ENCODE data around the gene TMUB2.

Gene TMUB2

GRCh38 chr17:44200478-44201155 lies 13.8 kb downstream of the TMUB2 start:
- DNase-seq, result peak in 4 of 56 donors; percentile 34 to 53 (median 50)

DNA sequence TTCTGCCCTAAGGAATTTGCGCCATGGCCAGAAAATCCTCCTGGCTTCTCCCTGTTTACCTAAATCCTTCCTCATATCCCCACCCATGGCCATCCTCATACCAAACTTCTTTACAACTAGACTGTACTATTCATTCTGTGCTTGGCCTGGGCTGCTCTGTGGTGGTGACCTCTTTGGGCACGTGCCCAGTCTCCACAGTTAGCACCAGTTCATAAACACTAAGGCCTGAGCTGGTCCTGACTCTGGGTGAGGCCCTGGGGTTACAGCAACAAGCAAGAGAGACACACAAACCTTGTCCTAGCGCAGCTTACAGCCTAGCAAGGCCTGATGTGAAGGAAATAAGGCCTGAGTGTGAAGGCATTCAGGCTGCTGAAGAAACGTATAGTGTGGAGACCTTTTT lies 16.0 kb downstream of the TMUB2 start:
- no peak for DNase-seq

DNA sequence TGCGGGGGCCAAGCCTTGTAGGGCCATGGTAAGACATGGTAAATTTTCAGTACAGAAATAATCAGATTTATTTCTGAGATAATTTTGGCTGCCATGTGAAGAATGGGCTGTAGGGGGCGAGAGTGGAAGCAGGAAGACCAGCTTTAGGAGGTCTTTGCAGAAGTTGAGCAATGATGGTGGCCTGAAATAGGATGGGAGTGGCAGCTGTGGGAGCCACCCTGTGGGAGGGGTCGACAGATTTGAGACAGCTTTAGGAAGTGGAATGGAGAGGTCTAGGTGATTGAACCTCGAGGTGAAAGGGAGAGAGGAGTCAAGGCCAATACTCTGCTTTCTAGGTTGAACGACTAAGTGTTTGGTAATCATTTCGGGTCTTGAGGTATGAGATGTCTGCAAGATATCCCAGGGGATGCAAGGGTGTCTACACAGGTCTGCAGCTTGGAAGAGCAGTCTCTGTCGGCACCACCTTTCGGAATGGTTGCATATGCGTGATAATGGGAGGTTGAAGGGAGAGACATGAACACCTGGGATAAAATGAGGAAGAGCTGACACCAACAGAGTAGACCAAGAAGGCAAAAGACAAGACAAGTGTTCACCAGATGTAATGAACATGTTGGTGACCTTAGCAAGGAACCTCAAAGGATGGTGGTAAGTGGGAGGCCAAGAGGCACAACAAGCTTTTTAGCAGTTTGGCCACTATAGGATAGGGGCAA lies 17.1 kb downstream of the TMUB2 start:
- peak in 5 of 56 donors; percentile 2 to 58 (median 6) for DNase-seq

- DNase-seq, result no peak
Observed at GRCh38 chr17:44204441-44204882, 17.7 kb downstream of the TMUB2 start.

DNA sequence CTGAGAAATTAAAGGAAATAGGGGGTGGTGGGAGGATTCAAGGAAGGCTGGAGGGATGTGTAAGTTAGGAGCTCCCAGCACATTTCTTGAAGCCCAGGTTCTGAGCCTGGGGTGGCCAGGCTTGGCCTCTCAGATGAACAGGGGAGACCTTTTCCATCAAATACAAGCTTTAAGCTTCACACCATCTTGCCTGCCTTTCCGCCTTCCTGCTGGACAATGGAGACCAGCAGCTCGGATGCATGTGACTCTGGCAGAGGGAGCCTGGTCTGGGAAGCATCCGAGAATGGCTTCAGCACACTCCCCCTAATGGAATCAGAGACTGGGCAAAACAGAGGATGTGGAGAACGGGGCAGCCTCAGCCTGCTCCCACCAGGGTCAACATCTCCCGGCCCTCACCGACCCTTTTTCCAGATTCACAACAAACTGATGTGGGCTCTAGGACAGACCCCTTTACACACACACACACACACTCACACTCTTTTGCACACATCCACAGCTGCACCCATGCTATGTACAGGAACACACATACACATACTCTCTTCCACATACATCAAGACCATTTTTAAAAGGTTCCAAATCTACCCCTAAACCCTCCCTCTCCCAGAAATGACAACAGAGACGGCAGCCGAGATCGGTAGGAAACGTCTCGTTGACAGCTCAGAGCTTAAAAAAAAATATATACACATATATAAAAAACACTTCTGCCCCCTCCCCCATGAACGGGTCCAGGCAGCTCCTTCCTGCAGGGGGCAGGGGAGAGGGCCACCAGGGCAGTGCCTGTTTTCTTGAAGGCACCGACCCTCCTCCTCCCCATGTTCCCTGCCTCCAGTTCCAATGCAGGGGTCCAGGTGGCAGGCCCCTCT lies 19.4 kb downstream of the TMUB2 start:
- peak in 1 of 56 donors; percentile 13 for DNase-seq

DNA sequence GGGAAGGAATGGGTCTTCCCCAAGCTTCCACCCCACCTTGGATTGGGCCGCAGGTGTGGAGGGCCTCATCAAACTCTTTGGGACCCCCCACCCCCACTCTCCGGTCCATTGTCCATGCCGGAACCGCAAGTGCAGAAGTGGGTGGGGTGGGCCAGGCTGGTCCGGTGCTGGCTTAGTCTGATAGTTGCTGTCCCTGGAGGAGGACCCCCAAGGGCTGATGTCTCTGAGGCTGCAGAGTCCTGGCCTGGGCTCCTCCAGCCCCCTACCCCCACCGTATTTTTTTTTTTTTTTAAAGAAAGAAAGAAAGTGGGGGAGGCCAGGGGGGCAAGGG lies 20.0 kb downstream of the TMUB2 start:
- no peak for DNase-seq

GRCh38 chr17:44207319-44207718 lies 20.5 kb downstream of the TMUB2 start:
- no peak for DNase-seq

- DNase-seq, result no peak
Observed at GRCh38 chr17:44207743-44208142, 21.0 kb downstream of the TMUB2 start.

- DNase-seq, result no peak
Observed at GRCh38 chr17:44209786-44210341, 23.1 kb downstream of the TMUB2 start.

DNA sequence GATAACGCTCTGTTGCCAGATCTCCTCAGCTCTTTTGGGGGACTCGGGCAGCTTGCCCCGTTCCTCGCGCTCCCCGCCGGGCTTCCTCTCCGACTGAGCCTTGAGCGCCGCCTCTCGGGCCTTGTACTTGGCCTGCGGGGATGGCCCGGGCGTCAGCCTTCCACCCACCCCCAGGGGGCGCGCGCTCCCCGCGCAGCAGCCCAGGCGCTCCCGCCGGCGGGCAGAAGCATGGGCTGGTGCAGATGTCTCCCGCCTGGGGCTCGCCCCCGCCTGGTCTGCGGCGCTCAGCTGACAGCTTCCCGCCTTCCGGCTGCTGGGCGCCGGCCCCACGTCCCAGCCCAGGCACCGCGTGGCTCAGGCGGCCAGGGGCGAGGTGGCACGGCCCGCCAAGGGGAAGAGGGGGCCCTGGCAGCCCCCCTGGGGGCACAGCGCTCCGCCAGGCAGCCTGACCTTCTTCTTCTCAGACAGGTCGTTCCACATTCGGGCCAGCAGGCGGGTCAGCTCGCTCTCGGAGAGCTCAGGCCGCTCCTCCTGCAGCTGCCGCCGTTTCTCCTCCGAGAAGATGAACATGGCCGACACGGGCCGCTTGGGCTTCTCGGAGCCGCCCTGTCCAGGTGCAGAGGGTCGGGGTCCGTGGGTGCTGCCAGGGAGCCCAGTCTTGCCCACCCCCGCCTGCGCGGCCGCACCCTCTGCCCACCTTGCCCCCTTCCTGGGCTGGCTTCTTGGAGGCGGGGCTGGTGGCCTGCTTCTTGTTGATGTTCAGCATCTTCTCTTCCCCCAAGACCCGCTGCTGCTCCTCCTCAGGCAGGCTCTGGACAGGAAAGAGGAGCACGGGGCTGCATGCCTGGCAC lies 23.8 kb downstream of the TMUB2 start:
- peak in 54 of 56 donors; percentile 25 to 91 (median 78) for DNase-seq

DNA sequence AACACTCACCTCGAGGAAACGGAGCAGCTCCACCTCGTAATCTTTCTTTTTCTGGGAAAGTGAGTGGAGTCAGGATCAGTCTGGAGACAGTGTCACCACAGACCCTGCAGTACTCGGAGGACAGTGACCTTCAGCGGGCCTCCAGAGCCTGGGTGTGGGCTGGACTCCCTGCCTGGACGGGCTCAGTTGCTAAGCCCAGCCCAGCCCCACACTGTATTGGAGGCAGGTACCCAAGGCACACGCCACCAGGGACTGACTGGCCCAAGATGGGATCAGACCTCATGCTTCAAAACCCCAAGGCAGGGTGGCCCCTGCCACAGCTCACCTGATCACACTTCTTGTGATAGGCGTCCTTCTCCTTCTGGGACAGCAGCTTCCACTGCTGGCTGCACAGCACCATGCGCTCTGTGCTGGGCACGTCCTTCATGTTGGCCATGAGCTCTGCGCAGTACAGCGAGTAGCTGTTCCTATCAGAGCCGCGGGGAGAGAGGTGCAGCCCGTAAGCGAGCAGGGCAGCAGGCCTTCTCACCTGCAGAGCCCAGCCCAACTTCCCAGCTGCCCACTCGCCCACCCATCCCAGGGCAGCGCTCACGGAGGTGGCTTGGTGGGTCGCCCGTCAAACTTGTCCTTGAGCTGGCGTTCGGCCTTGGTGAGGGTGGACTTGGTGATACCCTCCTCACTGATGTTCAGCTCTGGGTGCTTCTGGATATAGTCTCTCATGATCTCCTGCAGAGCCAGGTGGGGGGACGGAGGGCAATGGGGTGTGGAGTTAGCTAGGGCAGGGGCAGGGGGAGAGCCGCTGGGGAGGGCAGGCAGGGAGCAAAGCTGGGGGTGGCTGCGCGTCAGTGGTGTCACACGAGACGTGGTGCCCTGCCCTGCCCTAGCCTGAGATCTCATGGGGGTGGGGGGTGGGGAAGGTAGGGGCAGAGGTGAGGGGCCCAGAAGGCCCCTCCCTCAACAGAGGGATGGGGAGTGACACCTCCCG lies 24.8 kb downstream of the TMUB2 start:
- DNase-seq, result no peak

DNA sequence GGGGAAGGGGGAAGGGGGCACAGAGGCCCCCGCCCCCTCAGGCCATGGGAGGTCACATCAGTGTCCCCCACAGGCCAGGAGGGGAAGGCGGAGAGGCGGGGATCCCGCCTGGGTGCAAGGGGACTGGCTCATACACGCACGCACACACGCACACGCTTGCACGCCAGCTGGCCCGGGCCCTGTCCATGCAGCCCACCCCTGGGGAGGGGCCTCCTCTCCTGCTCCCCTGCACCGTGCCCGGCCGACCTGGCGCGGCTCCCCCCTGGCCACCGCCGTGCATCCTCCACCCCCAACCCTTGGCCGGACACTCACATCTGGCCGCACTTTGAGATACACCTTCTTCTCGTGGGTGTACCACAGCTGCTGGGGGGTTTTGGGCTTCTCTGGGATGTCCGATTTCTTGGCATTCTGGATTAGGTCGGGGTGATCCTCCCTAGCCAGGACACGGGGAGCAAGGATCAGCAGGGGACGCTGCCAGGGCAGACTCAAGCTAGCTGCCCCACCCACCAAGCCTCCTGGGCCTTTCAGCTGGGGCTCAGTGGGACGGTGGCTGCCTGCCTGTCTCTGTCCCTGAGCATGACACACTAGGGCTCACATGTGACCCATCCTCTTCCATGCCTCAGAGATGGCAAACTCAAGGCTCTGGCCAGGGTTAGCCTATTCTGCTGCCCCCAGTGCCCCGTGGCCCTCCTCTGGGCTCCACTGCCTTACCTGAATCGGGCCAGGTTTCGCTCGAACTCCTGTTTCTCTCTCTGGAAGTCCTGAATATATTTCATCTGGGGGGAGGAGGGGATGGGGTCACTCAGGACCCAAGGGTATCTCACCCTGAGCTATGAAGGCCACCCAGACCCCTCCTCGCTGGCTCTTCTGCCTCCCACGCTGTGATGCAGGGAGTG lies 26.0 kb downstream of the TMUB2 start:
- no peak for DNase-seq

- DNase-seq, result no peak
Observed at GRCh38 chr17:44213403-44214229, 26.8 kb downstream of the TMUB2 start.

GRCh38 chr17:44214230-44214494 lies 27.4 kb downstream of the TMUB2 start:
- DNase-seq, result no peak

GRCh38 chr17:44214896-44215295 lies 28.1 kb downstream of the TMUB2 start:
- no peak for DNase-seq

DNA sequence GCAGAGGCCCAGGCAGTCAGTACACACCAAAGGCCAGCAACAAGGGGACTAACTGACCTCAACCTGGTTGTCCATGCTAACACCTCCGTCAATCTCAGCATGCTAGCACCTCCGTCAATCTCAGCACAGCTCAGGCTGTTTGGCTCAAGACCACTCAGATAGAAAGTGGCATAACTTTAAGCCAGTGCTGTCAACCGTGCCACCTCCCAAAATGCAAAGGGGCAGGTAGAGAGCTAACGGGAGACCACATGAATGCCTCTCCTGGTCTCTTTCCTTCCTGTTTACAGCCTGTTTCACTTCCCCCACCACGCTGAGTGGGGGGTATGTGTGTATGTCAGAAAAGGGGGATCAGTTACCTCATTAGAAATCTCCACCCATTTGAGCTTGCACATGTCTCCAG lies 29.4 kb downstream of the TMUB2 start:
- no peak for DNase-seq

DNA sequence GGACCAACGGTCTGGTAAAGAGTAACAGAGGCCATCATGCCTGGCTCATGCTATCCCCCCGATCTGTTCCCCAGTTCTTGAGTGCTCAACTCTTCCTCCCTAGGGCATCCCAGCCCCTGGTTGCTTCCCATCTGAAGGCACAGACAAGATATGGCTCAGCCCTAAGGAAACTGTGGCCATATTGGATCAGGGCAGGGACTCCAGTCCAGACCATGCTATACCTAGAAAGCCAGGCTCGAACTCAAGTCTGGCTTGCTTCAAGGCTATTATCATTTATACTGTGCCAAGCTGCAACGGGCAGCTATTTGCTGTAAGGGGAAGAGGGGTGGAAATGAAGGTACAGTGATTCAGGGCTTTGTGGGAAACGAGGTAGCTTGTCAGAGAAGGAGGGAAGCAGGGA lies 29.9 kb downstream of the TMUB2 start:
- no peak for DNase-seq

All from nucleus accumbens (tissue), 56 donors.